ENCODE data around the gene DDX25.

DNA sequence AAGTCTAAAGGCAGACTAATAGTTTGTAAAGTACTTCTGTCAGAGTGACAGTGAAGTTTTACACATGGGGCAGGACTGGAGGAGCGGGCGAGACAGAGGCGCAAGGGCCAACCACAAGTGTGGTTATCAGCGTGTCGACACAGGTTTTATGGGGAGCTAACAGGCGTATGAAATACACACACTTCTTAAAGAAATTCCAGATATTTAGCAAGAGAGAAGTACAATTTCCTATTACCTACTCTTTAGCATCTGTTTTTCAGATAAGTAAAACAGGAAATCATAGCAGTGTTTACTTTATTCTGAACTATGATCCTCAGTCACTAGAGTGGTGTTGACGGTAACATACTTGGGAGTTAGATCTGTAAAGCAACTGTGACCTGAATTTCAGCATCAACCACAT is 64.0 kb downstream of the DDX25 start:
- TF ChIP-seq EZH2 (IDR thresholded peaks at IDR 0.05; ENCODE audit: borderline replicate concordance, low read length) = no peak
- TF ChIP-seq, protein P1, sequence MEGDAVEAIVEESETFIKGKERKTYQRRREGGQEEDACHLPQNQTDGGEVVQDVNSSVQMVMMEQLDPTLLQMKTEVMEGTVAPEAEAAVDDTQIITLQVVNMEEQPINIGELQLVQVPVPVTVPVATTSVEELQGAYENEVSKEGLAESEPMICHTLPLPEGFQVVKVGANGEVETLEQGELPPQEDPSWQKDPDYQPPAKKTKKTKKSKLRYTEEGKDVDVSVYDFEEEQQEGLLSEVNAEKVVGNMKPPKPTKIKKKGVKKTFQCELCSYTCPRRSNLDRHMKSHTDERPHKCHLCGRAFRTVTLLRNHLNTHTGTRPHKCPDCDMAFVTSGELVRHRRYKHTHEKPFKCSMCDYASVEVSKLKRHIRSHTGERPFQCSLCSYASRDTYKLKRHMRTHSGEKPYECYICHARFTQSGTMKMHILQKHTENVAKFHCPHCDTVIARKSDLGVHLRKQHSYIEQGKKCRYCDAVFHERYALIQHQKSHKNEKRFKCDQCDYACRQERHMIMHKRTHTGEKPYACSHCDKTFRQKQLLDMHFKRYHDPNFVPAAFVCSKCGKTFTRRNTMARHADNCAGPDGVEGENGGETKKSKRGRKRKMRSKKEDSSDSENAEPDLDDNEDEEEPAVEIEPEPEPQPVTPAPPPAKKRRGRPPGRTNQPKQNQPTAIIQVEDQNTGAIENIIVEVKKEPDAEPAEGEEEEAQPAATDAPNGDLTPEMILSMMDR (IDR thresholded peaks at IDR 0.05; ENCODE audit: low read length) = no peak
